Epidermal melanocyte (primary cell): ENCODE data around the gene TMEM119.

Experiments
- DNase-seq: peaks from one replicate; pipeline ENCODE4 v3.0.0; 2011; ENCODE audit warnings: low spot score; ENCODE audit not compliant: insufficient read length

Gene TMEM119

GRCh38 chr12:108597559-108598471 lies at the start of gene TMEM119:
TMEM119 (minus strand) TSS chr12:108598084; CDS start chr12:108592383, 5,701 bp downstream.
- peak; percentile 71 for DNase-seq

- DNase-seq, result no peak
These were observed 49.0 kb upstream of the TMEM119 start for GRCh38 chr12:108646600-108647579.

- DNase-seq, result no peak
These were observed 48.1 kb upstream of the TMEM119 start for GRCh38 chr12:108645686-108646599.

- no peak for DNase-seq
These were observed 46.9 kb upstream of the TMEM119 start for GRCh38 chr12:108644811-108645120.

- no peak for DNase-seq
These were observed 46.3 kb upstream of the TMEM119 start for GRCh38 chr12:108643941-108644810.

GRCh38 chr12:108642899-108643654 lies 45.2 kb upstream of the TMEM119 start:
- no peak for DNase-seq

GRCh38 chr12:108642269-108642870 lies 44.5 kb upstream of the TMEM119 start:
- DNase-seq, result no peak

GRCh38 chr12:108641446-108642268 lies 43.8 kb upstream of the TMEM119 start:
- no peak for DNase-seq

GRCh38 chr12:108640802-108641445 lies 43.0 kb upstream of the TMEM119 start:
- DNase-seq, result no peak

GRCh38 chr12:108638997-108639822 lies 41.3 kb upstream of the TMEM119 start:
- no peak for DNase-seq

GRCh38 chr12:108638141-108638827 lies 40.4 kb upstream of the TMEM119 start:
- DNase-seq, result peak; percentile 85

GRCh38 chr12:108637222-108637971 lies 39.5 kb upstream of the TMEM119 start:
- no peak for DNase-seq

GRCh38 chr12:108635997-108636808 lies 38.3 kb upstream of the TMEM119 start:
- no peak for DNase-seq

GRCh38 chr12:108635201-108635996 lies 37.5 kb upstream of the TMEM119 start:
- no peak for DNase-seq
